WTC11 (cell line): Measurements from ENCODE around the gene PPEF1. TPM values are rescaled to one million over a fixed set of nuclear protein-coding genes. Genes with fewer than 3 reads are reported as not detected.

Experiments
- ATAC-seq: fragments of 200-7000 bp; cut with Tn5 transposase; 2 replicates; pipeline ENCODE4 v1.10.0; 2021; ENCODE audit warnings: mild to moderate bottlenecking, moderate library complexity
- CTCF ChIA-PET: fragments of 300-600 bp; sonication (Branson Sonifier 250); formaldehyde crosslinking; loops from one replicate; lab custom pipeline; 2021; ENCODE audit warnings: antibody characterized with exemption; lab: Charles Lee
- POLR2A ChIA-PET: fragments of 350-600 bp; sonication (Branson Sonifier 250); formaldehyde crosslinking; loops from one replicate; lab custom pipeline; 2021; ENCODE audit warnings: antibody characterized with exemption; lab: Charles Lee
- DNase-seq: peaks from one replicate; pipeline ENCODE4 v3.0.0; 2021; ENCODE audit warnings: low spot score
- H3K27ac Mint-ChIP-seq: 2 replicates; pipeline ENCODE4 v1.8.0; 2021; ENCODE audit warnings: mixed read lengths
- H3K27me3 Mint-ChIP-seq: 2 replicates; pipeline ENCODE4 v1.8.0; 2021; ENCODE audit warnings: low read depth, mild to moderate bottlenecking, moderate library complexity, mixed read lengths
- H3K36me3 Mint-ChIP-seq: 2 replicates; pipeline ENCODE4 v1.8.0; 2021; ENCODE audit warnings: mixed read lengths
- H3K4me1 Mint-ChIP-seq: 2 replicates; pipeline ENCODE4 v1.8.0; 2022; ENCODE audit warnings: mixed read lengths
- H3K4me3 Mint-ChIP-seq: 2 replicates; pipeline ENCODE4 v1.8.0; 2021; ENCODE audit warnings: mild to moderate bottlenecking, moderate library complexity, mixed read lengths
- H3K9me3 Mint-ChIP-seq: 2 replicates; pipeline ENCODE4 v1.8.0; 2021; ENCODE audit warnings: mixed read lengths
- CBFB ChIP-seq: sonication (generic); formaldehyde crosslinking; IDR thresholded peaks from 2 replicates; pipeline ENCODE4 v1.8.1; 2022; ENCODE audit warnings: mild to moderate bottlenecking, low read depth, missing genetic modification reagents
- FOXK1 ChIP-seq: sonication (generic); formaldehyde crosslinking; IDR thresholded peaks from 2 replicates; pipeline ENCODE4 v1.8.0; 2022; ENCODE audit warnings: mild to moderate bottlenecking, moderate library complexity, missing genetic modification reagents
- GRHL2 ChIP-seq: fragments of 250-450 bp; sonication (Bioruptor Pico); IDR thresholded peaks from 2 replicates; pipeline ENCODE4 v1.8.0; 2022; ENCODE audit warnings: mild to moderate bottlenecking, moderate library complexity; ENCODE audit not compliant: insufficient replicate concordance, severe bottlenecking
- GTF2I ChIP-seq: fragments of 250-450 bp; sonication (Bioruptor Pico); conservative IDR thresholded peaks from 2 replicates; pipeline ENCODE4 v1.4.0; 2021; ENCODE audit warnings: mild to moderate bottlenecking
- JAZF1 ChIP-seq: fragments of 250-450 bp; sonication (Bioruptor Pico); IDR thresholded peaks from 2 replicates; pipeline ENCODE4 v1.9.0; 2021; ENCODE audit warnings: moderate library complexity, mild to moderate bottlenecking, inconsistent platforms
- JUN ChIP-seq: sonication (generic); formaldehyde crosslinking; IDR thresholded peaks from 2 replicates; pipeline ENCODE4 v1.8.0; 2023; ENCODE audit warnings: mild to moderate bottlenecking, missing genetic modification reagents
- MYBL2 ChIP-seq: sonication (generic); formaldehyde crosslinking; IDR thresholded peaks from 2 replicates; pipeline ENCODE4 v1.8.1; 2023; ENCODE audit warnings: mild to moderate bottlenecking, moderate library complexity, missing genetic modification reagents
- NR1H2 ChIP-seq: sonication (generic); formaldehyde crosslinking; IDR thresholded peaks from 2 replicates; pipeline ENCODE4 v1.9.0; 2021; ENCODE audit warnings: mild to moderate bottlenecking, moderate library complexity, missing genetic modification reagents
- NR3C1 ChIP-seq: sonication (generic); formaldehyde crosslinking; conservative IDR thresholded peaks from 2 replicates; pipeline ENCODE4 v1.8.1; 2023; ENCODE audit warnings: low read depth, mild to moderate bottlenecking, missing genetic modification reagents
- OVOL2 ChIP-seq: fragments of 250-450 bp; sonication (Bioruptor Pico); IDR thresholded peaks from 2 replicates; pipeline ENCODE4 v1.9.0; 2021; ENCODE audit warnings: mild to moderate bottlenecking, borderline replicate concordance
- TCF7 ChIP-seq: sonication (generic); formaldehyde crosslinking; IDR thresholded peaks from 2 replicates; pipeline ENCODE4 v1.8.0; 2022; ENCODE audit warnings: mild to moderate bottlenecking, low read depth, missing genetic modification reagents, moderate library complexity
- ZNF263 ChIP-seq: sonication (generic); formaldehyde crosslinking; IDR thresholded peaks from 2 replicates; pipeline ENCODE4 v1.8.1; 2022; ENCODE audit warnings: low read depth, mild to moderate bottlenecking, moderate library complexity, missing genetic modification reagents
- ZNF671 ChIP-seq: fragments of 250-450 bp; sonication (Bioruptor Pico); IDR thresholded peaks from 2 replicates; pipeline ENCODE4 v1.8.0; 2021; ENCODE audit warnings: mild to moderate bottlenecking
- total RNA-seq: library from RNA; stranded (reverse); gene quantifications from 3 replicates; pipeline ENCODE4 v1.2.3, GENCODE V29; 2021
- TF ChIP-seq, protein P1 (sequence below): fragments of 200-600 bp; IDR thresholded peaks from 2 replicates; pipeline ENCODE4 v1.8.0; 2022; ENCODE audit warnings: antibody characterized with exemption
- TF ChIP-seq, protein P2 (sequence below): sonication (generic); formaldehyde crosslinking; conservative IDR thresholded peaks from 2 replicates; pipeline ENCODE4 v1.8.1; 2023; ENCODE audit warnings: mild to moderate bottlenecking, low read depth, missing genetic modification reagents, moderate library complexity
- TF ChIP-seq, protein P3 (sequence below): fragments of 250-450 bp; sonication (Bioruptor Pico); IDR thresholded peaks from 2 replicates; pipeline ENCODE4 v1.9.0; 2021; ENCODE audit warnings: mild to moderate bottlenecking
- TF ChIP-seq, protein P4 (sequence below): sonication (generic); formaldehyde crosslinking; IDR thresholded peaks from 2 replicates; pipeline ENCODE4 v1.8.1; 2023; ENCODE audit warnings: mild to moderate bottlenecking, missing genetic modification reagents
- TF ChIP-seq, protein P5 (sequence below): fragments of 250-450 bp; sonication (Bioruptor Pico); IDR thresholded peaks from 2 replicates; pipeline ENCODE4 v1.9.0; 2021; ENCODE audit warnings: mild to moderate bottlenecking
- TF ChIP-seq, protein P6 (sequence below): sonication (generic); formaldehyde crosslinking; IDR thresholded peaks from 2 replicates; pipeline ENCODE4 v1.8.1; 2022; ENCODE audit warnings: mild to moderate bottlenecking, missing genetic modification reagents, moderate library complexity, borderline replicate concordance
- TF ChIP-seq, protein P7 (sequence below): sonication (generic); formaldehyde crosslinking; IDR thresholded peaks from 2 replicates; pipeline ENCODE4 v1.8.1; 2022; ENCODE audit warnings: mild to moderate bottlenecking, moderate library complexity, missing genetic modification reagents

PPEF1 gene
- total RNA-seq, 1 experiment from 2014 or later: 0.31 TPM

DNA sequence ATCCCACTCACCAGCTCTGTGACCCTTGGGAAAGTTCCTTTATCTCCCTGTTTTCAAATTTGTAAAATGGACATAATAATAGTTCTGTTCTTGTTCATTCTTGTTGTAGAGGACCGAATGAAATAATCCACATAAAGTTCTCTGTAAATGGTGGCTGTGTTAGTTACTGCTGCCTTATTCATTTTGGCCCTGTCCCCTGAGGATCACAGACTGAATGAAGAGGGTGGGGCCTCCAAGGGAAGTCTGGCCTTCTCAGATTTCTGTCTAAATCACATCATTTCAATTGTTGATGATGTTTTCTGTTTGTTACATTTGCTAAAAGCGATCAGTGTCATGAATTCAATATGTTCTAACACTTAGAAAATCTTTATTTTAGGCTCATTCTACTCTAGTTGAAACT, 117.9 kb downstream of the PPEF1 start (continued):
- TF ChIP-seq, protein P1, sequence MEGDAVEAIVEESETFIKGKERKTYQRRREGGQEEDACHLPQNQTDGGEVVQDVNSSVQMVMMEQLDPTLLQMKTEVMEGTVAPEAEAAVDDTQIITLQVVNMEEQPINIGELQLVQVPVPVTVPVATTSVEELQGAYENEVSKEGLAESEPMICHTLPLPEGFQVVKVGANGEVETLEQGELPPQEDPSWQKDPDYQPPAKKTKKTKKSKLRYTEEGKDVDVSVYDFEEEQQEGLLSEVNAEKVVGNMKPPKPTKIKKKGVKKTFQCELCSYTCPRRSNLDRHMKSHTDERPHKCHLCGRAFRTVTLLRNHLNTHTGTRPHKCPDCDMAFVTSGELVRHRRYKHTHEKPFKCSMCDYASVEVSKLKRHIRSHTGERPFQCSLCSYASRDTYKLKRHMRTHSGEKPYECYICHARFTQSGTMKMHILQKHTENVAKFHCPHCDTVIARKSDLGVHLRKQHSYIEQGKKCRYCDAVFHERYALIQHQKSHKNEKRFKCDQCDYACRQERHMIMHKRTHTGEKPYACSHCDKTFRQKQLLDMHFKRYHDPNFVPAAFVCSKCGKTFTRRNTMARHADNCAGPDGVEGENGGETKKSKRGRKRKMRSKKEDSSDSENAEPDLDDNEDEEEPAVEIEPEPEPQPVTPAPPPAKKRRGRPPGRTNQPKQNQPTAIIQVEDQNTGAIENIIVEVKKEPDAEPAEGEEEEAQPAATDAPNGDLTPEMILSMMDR: no peak
- no peak for TF ChIP-seq GTF2I

DNA sequence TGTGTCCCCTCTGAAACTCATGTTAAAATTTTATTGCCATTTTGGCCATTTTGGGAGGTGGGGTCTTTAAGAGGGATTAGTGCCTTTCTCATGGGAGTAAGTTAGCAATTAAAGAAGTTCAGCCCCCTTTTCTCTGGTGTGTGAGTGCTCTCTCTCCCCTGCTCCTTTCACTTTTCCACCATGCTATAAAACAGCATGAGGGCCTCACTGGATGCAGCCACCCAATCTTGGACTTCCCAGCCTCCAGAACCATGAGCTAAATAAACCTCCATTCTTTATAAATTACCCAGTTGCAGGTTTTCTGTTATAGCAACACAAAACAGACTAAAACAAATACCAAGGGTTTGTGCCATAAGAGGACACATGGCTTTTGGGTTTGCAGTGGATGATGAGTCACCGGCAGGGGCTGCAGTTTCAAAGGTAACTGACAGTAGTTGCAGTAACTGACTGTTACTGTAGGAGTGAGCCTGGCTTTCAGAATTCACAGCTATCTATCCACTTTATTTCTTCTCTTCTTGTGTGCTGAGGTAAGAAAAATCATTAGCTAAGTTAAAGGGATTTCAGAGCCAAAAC, 121.5 kb downstream of the PPEF1 start:
- peaks cover 6% of the 10 kb centered on the region; the same call in 1 of the 2 replicates for H3K4me1 Mint-ChIP-seq

DNA sequence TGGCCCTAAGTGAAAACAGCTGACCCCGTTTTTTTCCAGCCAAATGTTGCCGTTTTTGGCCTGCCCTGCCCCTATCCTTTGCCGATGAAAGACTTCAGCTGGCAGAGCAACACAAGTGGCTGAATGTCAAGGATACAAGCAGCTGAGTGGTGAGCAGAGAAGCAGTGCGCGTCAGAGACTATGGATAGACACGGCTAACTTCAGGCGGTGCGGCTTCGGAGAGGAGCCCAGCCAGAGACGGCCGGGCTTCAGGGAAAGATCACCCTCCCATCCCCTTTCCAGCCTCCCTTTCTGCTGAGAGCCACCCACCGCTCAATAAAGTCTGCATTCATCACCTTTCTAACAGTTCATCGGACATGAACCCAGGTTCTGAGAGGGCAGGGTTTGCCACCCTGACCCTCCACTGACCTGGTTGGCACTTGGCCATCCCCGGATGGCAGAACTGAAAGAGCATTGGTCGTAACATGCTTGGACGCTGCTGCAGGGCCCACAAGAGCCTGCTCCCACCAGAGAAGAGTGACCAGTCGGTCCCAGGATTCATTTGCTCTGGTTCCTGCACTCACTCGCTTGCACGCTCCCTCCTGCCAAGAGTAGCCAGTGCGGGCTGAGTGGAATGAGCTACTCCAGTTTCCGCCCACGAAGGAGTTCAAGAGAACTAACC, 125.8 kb downstream of the PPEF1 start:
- POLR2A ChIA-PET: no interaction called here
- peaks cover 14% of the 10 kb centered on the region for H3K9me3 Mint-ChIP-seq
- peaks cover 4% of the 10 kb centered on the region; the same call in 1 of the 2 replicates for H3K4me1 Mint-ChIP-seq
- TF ChIP-seq, protein P2, sequence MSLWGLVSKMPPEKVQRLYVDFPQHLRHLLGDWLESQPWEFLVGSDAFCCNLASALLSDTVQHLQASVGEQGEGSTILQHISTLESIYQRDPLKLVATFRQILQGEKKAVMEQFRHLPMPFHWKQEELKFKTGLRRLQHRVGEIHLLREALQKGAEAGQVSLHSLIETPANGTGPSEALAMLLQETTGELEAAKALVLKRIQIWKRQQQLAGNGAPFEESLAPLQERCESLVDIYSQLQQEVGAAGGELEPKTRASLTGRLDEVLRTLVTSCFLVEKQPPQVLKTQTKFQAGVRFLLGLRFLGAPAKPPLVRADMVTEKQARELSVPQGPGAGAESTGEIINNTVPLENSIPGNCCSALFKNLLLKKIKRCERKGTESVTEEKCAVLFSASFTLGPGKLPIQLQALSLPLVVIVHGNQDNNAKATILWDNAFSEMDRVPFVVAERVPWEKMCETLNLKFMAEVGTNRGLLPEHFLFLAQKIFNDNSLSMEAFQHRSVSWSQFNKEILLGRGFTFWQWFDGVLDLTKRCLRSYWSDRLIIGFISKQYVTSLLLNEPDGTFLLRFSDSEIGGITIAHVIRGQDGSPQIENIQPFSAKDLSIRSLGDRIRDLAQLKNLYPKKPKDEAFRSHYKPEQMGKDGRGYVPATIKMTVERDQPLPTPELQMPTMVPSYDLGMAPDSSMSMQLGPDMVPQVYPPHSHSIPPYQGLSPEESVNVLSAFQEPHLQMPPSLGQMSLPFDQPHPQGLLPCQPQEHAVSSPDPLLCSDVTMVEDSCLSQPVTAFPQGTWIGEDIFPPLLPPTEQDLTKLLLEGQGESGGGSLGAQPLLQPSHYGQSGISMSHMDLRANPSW (CRISPR knock-in tag): no peak
- TF ChIP-seq TCF7 (CRISPR knock-in tag): no peak
- TF ChIP-seq, protein P3, sequence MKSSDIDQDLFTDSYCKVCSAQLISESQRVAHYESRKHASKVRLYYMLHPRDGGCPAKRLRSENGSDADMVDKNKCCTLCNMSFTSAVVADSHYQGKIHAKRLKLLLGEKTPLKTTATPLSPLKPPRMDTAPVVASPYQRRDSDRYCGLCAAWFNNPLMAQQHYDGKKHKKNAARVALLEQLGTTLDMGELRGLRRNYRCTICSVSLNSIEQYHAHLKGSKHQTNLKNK (CRISPR knock-in tag): no peak
- no peak for TF ChIP-seq NR1H2 (CRISPR knock-in tag)
- no peak for TF ChIP-seq OVOL2
- TF ChIP-seq MYBL2 (CRISPR knock-in tag): no peak
- TF ChIP-seq ZNF671 (CRISPR knock-in tag): no peak
- no peak for TF ChIP-seq FOXK1 (CRISPR knock-in tag)
- TF ChIP-seq GRHL2: no peak
- TF ChIP-seq JUN (CRISPR knock-in tag): no peak
- TF ChIP-seq, protein P4, sequence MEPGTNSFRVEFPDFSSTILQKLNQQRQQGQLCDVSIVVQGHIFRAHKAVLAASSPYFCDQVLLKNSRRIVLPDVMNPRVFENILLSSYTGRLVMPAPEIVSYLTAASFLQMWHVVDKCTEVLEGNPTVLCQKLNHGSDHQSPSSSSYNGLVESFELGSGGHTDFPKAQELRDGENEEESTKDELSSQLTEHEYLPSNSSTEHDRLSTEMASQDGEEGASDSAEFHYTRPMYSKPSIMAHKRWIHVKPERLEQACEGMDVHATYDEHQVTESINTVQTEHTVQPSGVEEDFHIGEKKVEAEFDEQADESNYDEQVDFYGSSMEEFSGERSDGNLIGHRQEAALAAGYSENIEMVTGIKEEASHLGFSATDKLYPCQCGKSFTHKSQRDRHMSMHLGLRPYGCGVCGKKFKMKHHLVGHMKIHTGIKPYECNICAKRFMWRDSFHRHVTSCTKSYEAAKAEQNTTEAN: no peak
- TF ChIP-seq ZNF263: no peak
- TF ChIP-seq, protein P5, sequence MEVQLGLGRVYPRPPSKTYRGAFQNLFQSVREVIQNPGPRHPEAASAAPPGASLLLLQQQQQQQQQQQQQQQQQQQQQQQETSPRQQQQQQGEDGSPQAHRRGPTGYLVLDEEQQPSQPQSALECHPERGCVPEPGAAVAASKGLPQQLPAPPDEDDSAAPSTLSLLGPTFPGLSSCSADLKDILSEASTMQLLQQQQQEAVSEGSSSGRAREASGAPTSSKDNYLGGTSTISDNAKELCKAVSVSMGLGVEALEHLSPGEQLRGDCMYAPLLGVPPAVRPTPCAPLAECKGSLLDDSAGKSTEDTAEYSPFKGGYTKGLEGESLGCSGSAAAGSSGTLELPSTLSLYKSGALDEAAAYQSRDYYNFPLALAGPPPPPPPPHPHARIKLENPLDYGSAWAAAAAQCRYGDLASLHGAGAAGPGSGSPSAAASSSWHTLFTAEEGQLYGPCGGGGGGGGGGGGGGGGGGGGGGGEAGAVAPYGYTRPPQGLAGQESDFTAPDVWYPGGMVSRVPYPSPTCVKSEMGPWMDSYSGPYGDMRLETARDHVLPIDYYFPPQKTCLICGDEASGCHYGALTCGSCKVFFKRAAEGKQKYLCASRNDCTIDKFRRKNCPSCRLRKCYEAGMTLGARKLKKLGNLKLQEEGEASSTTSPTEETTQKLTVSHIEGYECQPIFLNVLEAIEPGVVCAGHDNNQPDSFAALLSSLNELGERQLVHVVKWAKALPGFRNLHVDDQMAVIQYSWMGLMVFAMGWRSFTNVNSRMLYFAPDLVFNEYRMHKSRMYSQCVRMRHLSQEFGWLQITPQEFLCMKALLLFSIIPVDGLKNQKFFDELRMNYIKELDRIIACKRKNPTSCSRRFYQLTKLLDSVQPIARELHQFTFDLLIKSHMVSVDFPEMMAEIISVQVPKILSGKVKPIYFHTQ (CRISPR knock-in tag): no peak
- TF ChIP-seq JAZF1 (CRISPR knock-in tag): no peak
- TF ChIP-seq NR3C1 (CRISPR knock-in tag): no peak
- no peak for TF ChIP-seq CBFB (CRISPR knock-in tag)
- TF ChIP-seq, protein P6, sequence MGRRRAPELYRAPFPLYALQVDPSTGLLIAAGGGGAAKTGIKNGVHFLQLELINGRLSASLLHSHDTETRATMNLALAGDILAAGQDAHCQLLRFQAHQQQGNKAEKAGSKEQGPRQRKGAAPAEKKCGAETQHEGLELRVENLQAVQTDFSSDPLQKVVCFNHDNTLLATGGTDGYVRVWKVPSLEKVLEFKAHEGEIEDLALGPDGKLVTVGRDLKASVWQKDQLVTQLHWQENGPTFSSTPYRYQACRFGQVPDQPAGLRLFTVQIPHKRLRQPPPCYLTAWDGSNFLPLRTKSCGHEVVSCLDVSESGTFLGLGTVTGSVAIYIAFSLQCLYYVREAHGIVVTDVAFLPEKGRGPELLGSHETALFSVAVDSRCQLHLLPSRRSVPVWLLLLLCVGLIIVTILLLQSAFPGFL: no peak

More for the DNA sequence above, 121.5 kb downstream of the PPEF1 start:
- H3K9me3 Mint-ChIP-seq: peaks cover 15% of the 10 kb centered on the region
- ChIA-PET POLR2A (no interaction called here), CTCF (no interaction called here)
- TF ChIP-seq, protein P7, sequence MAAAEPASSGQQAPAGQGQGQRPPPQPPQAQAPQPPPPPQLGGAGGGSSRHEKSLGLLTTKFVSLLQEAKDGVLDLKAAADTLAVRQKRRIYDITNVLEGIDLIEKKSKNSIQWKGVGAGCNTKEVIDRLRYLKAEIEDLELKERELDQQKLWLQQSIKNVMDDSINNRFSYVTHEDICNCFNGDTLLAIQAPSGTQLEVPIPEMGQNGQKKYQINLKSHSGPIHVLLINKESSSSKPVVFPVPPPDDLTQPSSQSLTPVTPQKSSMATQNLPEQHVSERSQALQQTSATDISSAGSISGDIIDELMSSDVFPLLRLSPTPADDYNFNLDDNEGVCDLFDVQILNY (CRISPR knock-in tag): no peak
- ATAC-seq (no peak), DNase-seq (no peak)
- no peak overlapping the region for H3K4me3 Mint-ChIP-seq
- H3K27ac Mint-ChIP-seq: no peak overlapping the region
- no peaks in the 10 kb centered on the region for H3K36me3 Mint-ChIP-seq
- no peaks in the 10 kb centered on the region for H3K27me3 Mint-ChIP-seq

More for the DNA sequence above, 125.8 kb downstream of the PPEF1 start:
- ATAC-seq (no peak), DNase-seq (no peak)
- Mint-ChIP-seq H3K27ac (no peak overlapping the region), H3K27me3 (no peaks in the 10 kb centered on the region), H3K4me3 (no peak overlapping the region), H3K36me3 (no peaks in the 10 kb centered on the region)
- CTCF ChIA-PET: interaction anchor here (0.6 kb wide), 1 partner anchor 103 kb away, joined by 3 read pairs; no protein-coding TSS in a partner anchor
